OCI-LY3 (cell line): Measurements from ENCODE around the gene ALG5.

Experiments
- H2AFZ ChIP-seq: fragments of 200-600, 300-600 bp; shearing (Covaris generic); 2 replicates; pipeline ENCODE4 v1.6.0; 2014; ENCODE audit warnings: antibody characterized with exemption, low read depth, low read length
- H3K27ac ChIP-seq: fragments of 200-600, 300-600 bp; sonication (generic); 2 replicates; pipeline ENCODE4 v1.5.1; 2014; ENCODE audit warnings: mild to moderate bottlenecking, low read length, moderate library complexity, mixed read lengths
- H3K27me3 ChIP-seq: fragments of 200-600, 300-600 bp; sonication (generic); 2 replicates; pipeline ENCODE4 v1.6.1; 2014; ENCODE audit warnings: low read depth, low read length, mixed read lengths
- H3K36me3 ChIP-seq: fragments of 200-600, 300-600 bp; sonication (generic); replicated peaks from 2 replicates; pipeline ENCODE3; 2014; ENCODE audit warnings: low read depth, low read length, mixed read lengths
- H3K4me1 ChIP-seq: fragments of 300-600, 200-600 bp; sonication (generic); 2 replicates; pipeline ENCODE4 v1.6.1; 2014; ENCODE audit warnings: low read length, mixed read lengths
- H3K4me2 ChIP-seq: fragments of 200-600, 300-600 bp; sonication (generic); 2 replicates; pipeline ENCODE4 v1.6.1; 2014; ENCODE audit warnings: low read length, mixed read lengths
- H3K4me3 ChIP-seq: fragments of 300-600, 200-600 bp; sonication (generic); 2 replicates; pipeline ENCODE4 v1.5.1; 2014; ENCODE audit warnings: antibody characterized with exemption, mild to moderate bottlenecking, low read length, moderate library complexity
- H3K79me2 ChIP-seq: fragments of 300-600, 200-600 bp; shearing (Covaris generic); 2 replicates; pipeline ENCODE4 v1.6.1; 2014; ENCODE audit warnings: mild to moderate bottlenecking, low read length, mixed read lengths
- H3K9ac ChIP-seq: fragments of 300-600, 200-600 bp; shearing (Covaris generic); 2 replicates; pipeline ENCODE4 v1.6.0; 2014; ENCODE audit warnings: mild to moderate bottlenecking, low read length, moderate library complexity
- H3K9me3 ChIP-seq: fragments of 200-600, 300-600 bp; shearing (Covaris generic); 2 replicates; pipeline ENCODE4 v1.6.1; 2014; ENCODE audit warnings: low read length, mixed read lengths; ENCODE audit not compliant: insufficient read depth
- H4K20me1 ChIP-seq: fragments of 200-600, 300-600 bp; sonication (generic); 2 replicates; pipeline ENCODE4 v1.6.1; 2016; ENCODE audit warnings: low read length, mixed read lengths; ENCODE audit not compliant: insufficient read depth
- EZH2phosphoT487 ChIP-seq: fragments of 200-600 bp; shearing (Covaris generic); IDR thresholded peaks from 2 replicates; pipeline ENCODE4 v1.6.1; 2018; ENCODE audit warnings: antibody characterized with exemption, mixed run types, low read depth
- TF ChIP-seq, protein P1 (sequence below): fragments of 200-600, 300-600 bp; sonication (generic); IDR thresholded peaks from 2 replicates; pipeline ENCODE4 v1.5.1; 2014; ENCODE audit warnings: antibody characterized with exemption, low read length, low read depth

Gene ALG5, protein sequence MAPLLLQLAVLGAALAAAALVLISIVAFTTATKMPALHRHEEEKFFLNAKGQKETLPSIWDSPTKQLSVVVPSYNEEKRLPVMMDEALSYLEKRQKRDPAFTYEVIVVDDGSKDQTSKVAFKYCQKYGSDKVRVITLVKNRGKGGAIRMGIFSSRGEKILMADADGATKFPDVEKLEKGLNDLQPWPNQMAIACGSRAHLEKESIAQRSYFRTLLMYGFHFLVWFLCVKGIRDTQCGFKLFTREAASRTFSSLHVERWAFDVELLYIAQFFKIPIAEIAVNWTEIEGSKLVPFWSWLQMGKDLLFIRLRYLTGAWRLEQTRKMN

DNA sequence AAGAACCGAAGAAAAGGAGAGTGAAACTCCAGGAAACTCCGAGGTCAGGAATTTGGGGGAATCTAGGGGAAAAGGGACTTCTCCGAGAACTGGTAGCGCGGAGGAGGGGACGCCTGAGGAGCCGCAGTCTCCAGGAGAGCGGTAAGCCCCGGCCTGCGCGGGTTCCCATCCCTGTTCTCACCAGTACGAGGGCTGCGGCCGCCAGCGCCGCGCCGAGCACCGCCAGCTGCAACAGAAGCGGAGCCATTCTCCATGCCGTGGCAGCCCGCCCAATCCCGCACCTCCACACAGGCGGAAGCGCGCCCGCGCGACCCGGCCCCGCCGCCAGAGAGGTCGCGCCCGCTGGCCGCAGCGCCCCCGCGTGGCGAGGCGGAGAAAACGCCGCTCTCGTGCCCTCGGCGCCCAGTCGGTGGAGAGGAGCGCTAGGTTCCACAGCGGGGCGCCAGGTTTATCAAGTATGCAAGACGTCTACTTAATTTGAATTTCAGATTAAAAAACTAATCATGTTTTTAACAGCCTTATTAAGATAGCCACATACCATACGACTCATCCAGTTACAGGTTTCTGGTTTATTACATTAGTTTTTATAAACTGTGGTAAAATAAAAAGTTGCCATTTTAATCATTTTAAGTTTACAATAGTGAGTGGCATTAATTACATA, at the start of gene ALG5:
ALG5 (minus strand) TSS at position 287 of the 661 bp plus-strand sequence; CDS start at position 247, 40 bp downstream.
- Histone ChIP-seq H3K4me2 (peak within 1 kb of the TSS; percentile 93), H3K4me3 (peak within 1 kb of the TSS; percentile 94), H3K27ac (peak within 1 kb of the TSS; percentile 91), H3K79me2 (peaks cover 81% of the 10 kb centered on the region), H3K36me3 (peaks cover 35% of the 10 kb centered on the region), H3K9ac (peak within 1 kb of the TSS; percentile 98), H4K20me1 (peaks cover 3% of the 10 kb centered on the region), H3K27me3 (no peaks in the 10 kb centered on the region), H3K4me1 (peaks cover 19% of the 10 kb centered on the region), H3K9me3 (no peaks in the 10 kb centered on the region), H2AFZ (peak within 1 kb of the TSS; percentile 77)
- no peak for TF ChIP-seq EZH2phosphoT487
- TF ChIP-seq, protein P1, sequence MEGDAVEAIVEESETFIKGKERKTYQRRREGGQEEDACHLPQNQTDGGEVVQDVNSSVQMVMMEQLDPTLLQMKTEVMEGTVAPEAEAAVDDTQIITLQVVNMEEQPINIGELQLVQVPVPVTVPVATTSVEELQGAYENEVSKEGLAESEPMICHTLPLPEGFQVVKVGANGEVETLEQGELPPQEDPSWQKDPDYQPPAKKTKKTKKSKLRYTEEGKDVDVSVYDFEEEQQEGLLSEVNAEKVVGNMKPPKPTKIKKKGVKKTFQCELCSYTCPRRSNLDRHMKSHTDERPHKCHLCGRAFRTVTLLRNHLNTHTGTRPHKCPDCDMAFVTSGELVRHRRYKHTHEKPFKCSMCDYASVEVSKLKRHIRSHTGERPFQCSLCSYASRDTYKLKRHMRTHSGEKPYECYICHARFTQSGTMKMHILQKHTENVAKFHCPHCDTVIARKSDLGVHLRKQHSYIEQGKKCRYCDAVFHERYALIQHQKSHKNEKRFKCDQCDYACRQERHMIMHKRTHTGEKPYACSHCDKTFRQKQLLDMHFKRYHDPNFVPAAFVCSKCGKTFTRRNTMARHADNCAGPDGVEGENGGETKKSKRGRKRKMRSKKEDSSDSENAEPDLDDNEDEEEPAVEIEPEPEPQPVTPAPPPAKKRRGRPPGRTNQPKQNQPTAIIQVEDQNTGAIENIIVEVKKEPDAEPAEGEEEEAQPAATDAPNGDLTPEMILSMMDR: peak; percentile 96

DNA sequence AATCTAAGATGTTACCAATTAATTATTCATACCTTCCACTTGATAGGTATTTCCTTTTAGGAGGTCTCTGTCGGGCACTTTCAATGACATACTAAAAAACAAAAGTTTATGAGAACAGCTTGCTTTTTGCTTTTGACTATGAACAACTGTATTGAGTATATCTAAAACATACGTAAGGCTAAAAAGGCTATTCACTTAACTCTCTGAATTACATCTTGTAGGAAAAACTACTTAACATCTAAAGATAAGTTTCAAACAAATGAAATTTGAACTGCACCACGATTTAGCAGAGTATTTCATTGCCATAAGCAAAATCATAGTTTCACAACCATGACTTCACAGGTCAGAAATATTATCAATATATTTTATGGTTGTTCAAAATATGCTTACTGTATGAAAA, 48.7 kb upstream of the ALG5 start:
- Histone ChIP-seq H3K4me3 (no peak overlapping the region), H3K9me3 (no peaks in the 10 kb centered on the region), H3K27me3 (no peaks in the 10 kb centered on the region), H4K20me1 (peaks cover 14% of the 10 kb centered on the region; the same call in 1 of the 2 replicates), H3K79me2 (peaks cover 42% of the 10 kb centered on the region), H3K4me2 (no peak overlapping the region), H2AFZ (no peak overlapping the region), H3K36me3 (peaks cover 33% of the 10 kb centered on the region), H3K27ac (no peak overlapping the region; the same call in 1 of the 2 replicates), H3K9ac (no peak overlapping the region), H3K4me1 (peaks cover 14% of the 10 kb centered on the region)
- no peak for TF ChIP-seq EZH2phosphoT487
- TF ChIP-seq, protein P1: no peak

DNA sequence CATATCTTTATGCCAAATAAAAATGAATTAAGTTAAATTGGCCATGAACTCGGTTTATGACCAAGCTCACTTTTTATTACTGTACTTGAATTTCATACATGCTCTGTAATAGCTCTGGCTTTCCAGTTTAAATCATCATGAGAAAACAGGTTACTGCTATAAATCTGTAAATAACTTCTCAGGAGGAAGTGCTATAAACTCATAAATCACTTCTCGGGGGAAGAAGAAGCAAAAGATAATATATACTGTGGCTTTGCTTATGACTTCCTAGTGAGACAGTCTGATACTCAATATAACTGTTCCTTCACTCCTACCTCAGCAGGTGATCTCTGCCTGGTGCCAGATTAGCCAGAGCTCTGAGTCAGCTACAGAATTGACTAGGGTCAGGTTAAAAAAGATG, 47.9 kb upstream of the ALG5 start:
- Histone ChIP-seq H4K20me1 (peaks cover 10% of the 10 kb centered on the region; the same call in 1 of the 2 replicates), H3K27me3 (no peaks in the 10 kb centered on the region), H3K4me2 (no peak overlapping the region), H3K27ac (peak overlapping the region; percentile 1; the same call in 1 of the 2 replicates), H3K79me2 (peaks cover 34% of the 10 kb centered on the region), H3K4me3 (no peak overlapping the region), H2AFZ (no peak overlapping the region), H3K36me3 (peaks cover 41% of the 10 kb centered on the region), H3K9ac (no peak overlapping the region), H3K4me1 (peaks cover 14% of the 10 kb centered on the region), H3K9me3 (no peaks in the 10 kb centered on the region)
- TF ChIP-seq, protein P1: no peak
- no peak for TF ChIP-seq EZH2phosphoT487

DNA sequence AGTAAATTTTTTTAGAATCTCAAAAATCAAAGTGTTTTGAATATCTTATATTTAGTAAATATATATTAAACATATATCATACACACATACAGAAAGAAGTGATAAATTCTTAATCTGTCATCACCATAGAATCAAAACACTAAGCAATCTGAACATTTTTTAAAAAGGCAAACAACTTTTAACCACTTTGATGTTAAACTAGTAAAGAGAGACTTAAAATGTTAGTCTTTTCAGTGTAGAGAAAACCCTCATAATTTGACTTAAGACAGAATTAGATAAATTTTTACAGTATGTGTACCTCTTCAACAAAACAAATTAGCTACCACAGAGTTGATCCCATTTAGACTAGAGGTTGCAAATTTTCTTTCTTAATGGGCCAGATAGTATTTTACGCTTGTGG, 46.9 kb upstream of the ALG5 start:
- Histone ChIP-seq H2AFZ (no peak overlapping the region), H3K4me2 (no peak overlapping the region), H3K27ac (no peak overlapping the region), H3K36me3 (peaks cover 48% of the 10 kb centered on the region), H4K20me1 (peaks cover 5% of the 10 kb centered on the region; the same call in 1 of the 2 replicates), H3K9ac (no peak overlapping the region), H3K27me3 (no peaks in the 10 kb centered on the region), H3K79me2 (peaks cover 25% of the 10 kb centered on the region), H3K4me3 (no peak overlapping the region), H3K9me3 (no peaks in the 10 kb centered on the region), H3K4me1 (peaks cover 14% of the 10 kb centered on the region)
- TF ChIP-seq, protein P1: no peak
- TF ChIP-seq EZH2phosphoT487: no peak
